IgD-negative memory B cell (primary cell): Measurements from ENCODE around the gene STK25. TPM values are rescaled to one million over a fixed set of nuclear protein-coding genes. Genes with fewer than 3 reads are reported as not detected.

Source experiments
- H3K27ac Mint-ChIP-seq, 3 donors: one replicate each; pipeline ENCODE4 v1.8.0; 2020 to 2022; ENCODE audit warnings: mild to moderate bottlenecking in 3 of 3, mixed read lengths in 3 of 3, moderate library complexity in 1 of 3
- H3K27me3 Mint-ChIP-seq: one replicate; pipeline ENCODE4 v1.8.0; 2021; ENCODE audit warnings: mixed read lengths
- H3K36me3 Mint-ChIP-seq: one replicate; pipeline ENCODE4 v1.8.0; 2020; ENCODE audit warnings: mild to moderate bottlenecking, mixed read lengths
- H3K4me1 Mint-ChIP-seq, 3 donors: one replicate each; pipeline ENCODE4 v1.8.0; 2020 to 2022; ENCODE audit warnings: mixed read lengths in 3 of 3, mild to moderate bottlenecking in 1 of 3
- H3K4me3 Mint-ChIP-seq, 4 donors: one replicate each; pipeline ENCODE4 v1.8.0; 2020 to 2022; ENCODE audit warnings: mild to moderate bottlenecking in 4 of 4, mixed read lengths in 4 of 4, moderate library complexity in 3 of 4
- H3K9me3 Mint-ChIP-seq, 3 donors: one replicate each; pipeline ENCODE4 v1.8.0; 2020 to 2021; ENCODE audit warnings: mixed read lengths in 3 of 3, mild to moderate bottlenecking in 1 of 3
- polyA plus RNA-seq: library from polyadenylated mRNA; unstranded; fragments of 300-500 nt; fragmentation: Illumina TruSeq; gene quantifications from one replicate; pipeline ENCODE4 v1.2.3, GENCODE V29; 2021

Gene STK25
- polyA plus RNA-seq, 1 donor from 2014 or later, result 90.5 TPM

DNA sequence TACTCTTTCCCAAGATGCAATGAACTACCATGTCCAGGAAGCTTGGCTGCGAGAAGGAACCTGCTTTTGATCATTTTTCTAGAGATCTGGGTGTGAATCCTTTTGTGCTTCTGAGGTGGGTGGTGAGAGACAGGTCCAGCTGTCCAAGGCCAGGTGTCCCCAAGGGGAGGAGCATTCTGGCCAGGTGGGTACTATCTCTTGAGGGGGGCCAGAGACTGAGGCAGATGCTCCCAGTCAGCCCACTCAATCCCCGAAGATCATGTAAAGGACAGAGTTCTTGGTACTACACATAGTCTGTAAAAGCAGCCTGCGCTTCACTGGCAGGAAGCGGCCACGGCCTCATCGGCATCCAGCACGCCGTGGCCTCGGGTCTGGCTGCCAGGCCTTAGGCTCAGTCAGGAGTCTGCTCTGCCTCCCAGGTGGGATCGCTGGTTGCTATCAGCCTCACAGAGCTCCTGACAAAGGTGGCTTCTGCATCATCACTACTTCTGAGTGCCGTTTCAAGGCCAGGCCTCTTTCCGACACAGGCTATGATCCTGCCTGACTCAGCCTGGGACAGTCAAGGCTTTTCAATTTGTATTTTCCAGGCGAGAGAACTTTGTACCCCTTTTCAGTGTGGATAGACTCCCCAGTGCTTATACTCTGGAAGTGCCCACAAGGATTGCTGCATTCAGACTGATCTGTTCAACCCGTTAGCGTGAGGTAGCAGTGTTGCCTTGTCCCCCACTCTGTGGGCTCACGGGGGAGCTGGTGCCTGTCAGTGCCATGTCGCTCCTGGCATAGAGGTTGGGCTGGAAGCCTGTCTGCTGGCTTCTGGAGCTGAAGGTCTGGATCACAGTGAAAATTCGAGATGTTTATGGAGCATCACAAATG, 29.1 kb downstream of the STK25 start:
- Mint-ChIP-seq H3K36me3 (peaks cover 12% of the 10 kb centered on the region), H3K4me3 (peak overlapping the region in 1 of 4 donors; percentile 47), H3K9me3 (no peaks in the 10 kb centered on the region), H3K27me3 (no peaks in the 10 kb centered on the region), H3K4me1 (no peaks in the 10 kb centered on the region), H3K27ac (no peak overlapping the region)

DNA sequence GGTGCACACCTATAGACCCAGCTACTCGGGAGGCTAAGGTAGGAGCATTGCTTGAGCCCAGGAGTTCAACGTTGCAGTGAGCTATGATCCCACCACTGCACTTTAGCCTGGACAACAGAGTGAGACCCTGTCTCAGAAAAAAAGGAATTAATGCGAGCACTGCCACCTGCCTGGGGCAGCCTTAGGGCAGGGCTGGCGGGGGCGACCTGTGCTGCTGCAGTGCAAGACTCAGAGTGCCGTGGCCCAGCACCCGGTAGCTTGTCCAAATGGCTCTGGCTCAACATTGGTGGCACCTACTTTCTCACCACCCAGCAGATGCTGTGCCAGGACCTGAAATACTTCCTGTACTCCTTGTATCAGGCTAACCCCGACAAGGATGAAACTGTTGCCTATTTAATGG, 30.2 kb downstream of the STK25 start:
- H3K4me1 Mint-ChIP-seq, result no peaks in the 10 kb centered on the region
- no peak overlapping the region for H3K4me3 Mint-ChIP-seq
- H3K36me3 Mint-ChIP-seq, result peaks cover 12% of the 10 kb centered on the region
- no peaks in the 10 kb centered on the region for H3K9me3 Mint-ChIP-seq
- H3K27ac Mint-ChIP-seq, result no peak overlapping the region
- H3K27me3 Mint-ChIP-seq, result no peaks in the 10 kb centered on the region

- H3K36me3 Mint-ChIP-seq, result peaks cover 10% of the 10 kb centered on the region
- no peak overlapping the region for H3K4me3 Mint-ChIP-seq
- no peaks in the 10 kb centered on the region for H3K4me1 Mint-ChIP-seq
- no peaks in the 10 kb centered on the region for H3K9me3 Mint-ChIP-seq
- no peaks in the 10 kb centered on the region for H3K27me3 Mint-ChIP-seq
- H3K27ac Mint-ChIP-seq, result no peak overlapping the region
Measured at GRCh38 chr2:241475267-241475666, 33.1 kb downstream of the STK25 start.

DNA sequence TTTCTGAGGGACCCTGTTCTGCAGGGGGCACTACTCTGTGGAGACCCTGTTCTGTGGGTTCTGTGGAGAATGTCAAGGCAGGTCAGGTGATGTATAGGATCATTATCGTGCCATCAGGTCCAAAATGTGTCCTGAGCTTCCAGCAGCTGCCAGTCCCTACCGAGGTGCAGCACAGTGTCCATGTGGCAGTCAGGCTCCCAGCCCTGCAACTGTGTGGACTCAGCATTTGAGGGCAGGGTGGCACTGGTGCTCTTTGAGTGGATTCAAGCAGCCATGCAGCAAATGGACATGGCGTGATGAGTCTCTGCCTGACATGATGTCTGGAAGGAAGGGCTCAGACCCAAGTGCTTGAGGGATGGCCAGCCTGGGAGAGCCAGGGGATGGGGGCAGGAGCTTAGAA, 35.0 kb downstream of the STK25 start:
- H3K27me3 Mint-ChIP-seq, result no peaks in the 10 kb centered on the region
- no peak overlapping the region for H3K4me3 Mint-ChIP-seq
- peaks cover 8% of the 10 kb centered on the region for H3K36me3 Mint-ChIP-seq
- no peak overlapping the region for H3K27ac Mint-ChIP-seq
- H3K4me1 Mint-ChIP-seq, result no peaks in the 10 kb centered on the region
- H3K9me3 Mint-ChIP-seq, result no peaks in the 10 kb centered on the region

GRCh38 chr2:241469746-241470145, 38.6 kb downstream of the STK25 start:
- no peaks in the 10 kb centered on the region for H3K9me3 Mint-ChIP-seq
- H3K4me3 Mint-ChIP-seq, result no peak overlapping the region
- no peaks in the 10 kb centered on the region for H3K4me1 Mint-ChIP-seq
- peaks cover 5% of the 10 kb centered on the region for H3K36me3 Mint-ChIP-seq
- no peak overlapping the region for H3K27ac Mint-ChIP-seq
- H3K27me3 Mint-ChIP-seq, result no peaks in the 10 kb centered on the region

DNA sequence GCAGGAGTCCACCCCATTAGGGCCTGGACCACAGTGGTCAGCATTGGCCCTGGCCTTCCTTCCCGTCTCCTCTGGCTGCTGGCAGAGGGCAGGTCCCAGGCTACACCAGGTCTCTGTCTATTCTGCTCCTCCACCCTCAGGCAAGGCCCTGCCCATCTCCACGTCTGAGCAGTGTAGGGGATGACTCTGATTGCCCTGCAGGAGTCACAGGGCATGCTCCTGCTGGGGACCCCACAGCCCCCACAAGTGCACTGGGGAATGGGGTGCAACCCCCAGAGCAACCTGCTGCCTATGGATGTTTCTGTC, 40.0 kb downstream of the STK25 start:
- Mint-ChIP-seq H3K4me1 (no peaks in the 10 kb centered on the region), H3K27ac (no peak overlapping the region), H3K36me3 (peaks cover 3% of the 10 kb centered on the region), H3K9me3 (no peaks in the 10 kb centered on the region), H3K27me3 (no peaks in the 10 kb centered on the region), H3K4me3 (no peak overlapping the region)

DNA sequence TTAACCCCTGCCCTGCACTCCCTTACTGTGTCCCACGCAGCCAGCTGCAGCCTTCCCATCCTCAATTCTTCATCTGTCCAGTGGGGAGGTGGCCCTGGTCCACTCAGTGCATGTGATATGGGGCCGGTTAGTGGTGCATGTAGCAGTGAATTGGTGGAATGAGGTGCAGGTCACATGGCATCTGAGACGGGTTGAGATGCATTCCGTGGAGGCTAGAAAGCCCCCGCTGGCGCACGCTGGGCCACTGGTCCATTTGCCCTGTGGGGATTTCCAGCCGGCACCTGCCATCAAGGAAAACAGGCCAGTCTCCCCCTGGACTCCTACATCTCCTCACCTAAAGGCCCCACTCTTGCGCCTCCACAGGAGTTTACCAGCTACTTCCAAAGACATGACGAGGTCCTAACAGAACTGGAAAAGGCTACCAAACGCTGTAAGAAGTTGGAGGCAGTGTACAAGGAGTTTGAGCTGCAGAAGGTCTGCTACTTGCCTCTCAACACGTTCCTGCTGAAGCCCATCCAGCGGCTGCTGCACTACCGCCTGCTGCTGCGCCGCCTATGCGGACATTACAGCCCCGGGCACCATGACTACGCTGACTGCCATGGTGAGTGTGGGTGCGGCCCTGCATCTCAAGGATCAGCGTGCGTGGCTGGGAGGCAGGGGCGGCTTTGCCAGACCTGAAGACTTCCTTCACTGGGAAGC, 40.5 kb downstream of the STK25 start:
- Mint-ChIP-seq H3K27me3 (no peaks in the 10 kb centered on the region), H3K4me1 (no peaks in the 10 kb centered on the region), H3K4me3 (no peak overlapping the region), H3K36me3 (peaks cover 3% of the 10 kb centered on the region), H3K9me3 (no peaks in the 10 kb centered on the region), H3K27ac (peak overlapping the region in 1 of 3 donors; percentile 31)

- no peaks in the 10 kb centered on the region for H3K27me3 Mint-ChIP-seq
- H3K4me3 Mint-ChIP-seq, result no peak overlapping the region
- peaks cover 0 to 2% (median 0%) of the 10 kb centered on the region in 3 donors for H3K4me1 Mint-ChIP-seq
- peaks cover 3% of the 10 kb centered on the region for H3K36me3 Mint-ChIP-seq
- H3K9me3 Mint-ChIP-seq, result no peaks in the 10 kb centered on the region
- H3K27ac Mint-ChIP-seq, result no peak overlapping the region
Measured at GRCh38 chr2:241466230-241466629, 42.2 kb downstream of the STK25 start.

GRCh38 chr2:241465543-241465942, 42.8 kb downstream of the STK25 start:
- H3K36me3 Mint-ChIP-seq, result peaks cover 3% of the 10 kb centered on the region
- no peak overlapping the region for H3K4me3 Mint-ChIP-seq
- H3K27me3 Mint-ChIP-seq, result no peaks in the 10 kb centered on the region
- H3K9me3 Mint-ChIP-seq, result no peaks in the 10 kb centered on the region
- H3K4me1 Mint-ChIP-seq, result peaks cover 0 to 2% (median 0%) of the 10 kb centered on the region in 3 donors
- no peak overlapping the region for H3K27ac Mint-ChIP-seq

DNA sequence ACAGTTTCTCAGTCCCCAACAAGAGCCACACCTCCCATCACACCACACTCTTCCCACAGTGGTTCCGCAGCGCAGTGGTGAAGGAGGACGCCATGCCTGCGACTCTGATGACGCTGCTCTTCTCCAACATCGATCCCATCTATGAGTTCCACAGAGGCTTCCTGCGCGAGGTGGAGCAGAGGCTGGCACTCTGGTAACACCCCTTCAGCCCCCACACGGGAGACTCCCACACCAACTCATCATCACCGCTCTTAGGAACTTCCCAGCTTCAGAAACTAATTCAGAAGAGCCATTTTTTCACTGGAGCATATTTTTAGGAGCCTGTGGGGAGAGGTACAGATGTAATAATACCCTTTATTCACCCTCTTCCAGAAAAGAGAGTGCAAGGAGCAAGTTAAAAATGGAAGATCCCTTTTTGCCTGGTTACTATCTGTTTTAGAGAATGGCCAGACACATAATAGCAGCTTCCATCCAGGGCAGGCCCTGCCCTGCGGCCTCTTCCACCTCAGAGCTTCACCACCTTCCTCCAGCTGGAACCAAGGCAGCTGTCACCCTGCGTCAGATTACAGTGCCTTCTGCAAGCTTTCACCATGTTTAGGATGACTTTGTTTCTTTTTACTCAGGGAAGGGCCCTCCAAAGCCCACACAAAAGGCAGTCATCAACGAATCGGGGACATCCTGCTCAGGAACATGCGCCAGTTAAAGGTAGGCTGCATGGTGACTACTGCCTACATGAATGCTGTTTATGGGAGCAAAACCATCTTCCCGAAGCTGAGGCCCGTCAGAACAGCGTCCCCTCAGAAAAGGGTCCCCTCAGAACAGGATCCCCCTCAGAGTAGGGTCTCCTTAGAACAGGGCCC, 44.9 kb downstream of the STK25 start:
- H3K4me1 Mint-ChIP-seq, result peaks cover 0 to 2% (median 0%) of the 10 kb centered on the region in 3 donors
- no peak overlapping the region for H3K27ac Mint-ChIP-seq
- H3K36me3 Mint-ChIP-seq, result peaks cover 3% of the 10 kb centered on the region
- no peak overlapping the region for H3K4me3 Mint-ChIP-seq
- no peaks in the 10 kb centered on the region for H3K27me3 Mint-ChIP-seq
- no peaks in the 10 kb centered on the region for H3K9me3 Mint-ChIP-seq

DNA sequence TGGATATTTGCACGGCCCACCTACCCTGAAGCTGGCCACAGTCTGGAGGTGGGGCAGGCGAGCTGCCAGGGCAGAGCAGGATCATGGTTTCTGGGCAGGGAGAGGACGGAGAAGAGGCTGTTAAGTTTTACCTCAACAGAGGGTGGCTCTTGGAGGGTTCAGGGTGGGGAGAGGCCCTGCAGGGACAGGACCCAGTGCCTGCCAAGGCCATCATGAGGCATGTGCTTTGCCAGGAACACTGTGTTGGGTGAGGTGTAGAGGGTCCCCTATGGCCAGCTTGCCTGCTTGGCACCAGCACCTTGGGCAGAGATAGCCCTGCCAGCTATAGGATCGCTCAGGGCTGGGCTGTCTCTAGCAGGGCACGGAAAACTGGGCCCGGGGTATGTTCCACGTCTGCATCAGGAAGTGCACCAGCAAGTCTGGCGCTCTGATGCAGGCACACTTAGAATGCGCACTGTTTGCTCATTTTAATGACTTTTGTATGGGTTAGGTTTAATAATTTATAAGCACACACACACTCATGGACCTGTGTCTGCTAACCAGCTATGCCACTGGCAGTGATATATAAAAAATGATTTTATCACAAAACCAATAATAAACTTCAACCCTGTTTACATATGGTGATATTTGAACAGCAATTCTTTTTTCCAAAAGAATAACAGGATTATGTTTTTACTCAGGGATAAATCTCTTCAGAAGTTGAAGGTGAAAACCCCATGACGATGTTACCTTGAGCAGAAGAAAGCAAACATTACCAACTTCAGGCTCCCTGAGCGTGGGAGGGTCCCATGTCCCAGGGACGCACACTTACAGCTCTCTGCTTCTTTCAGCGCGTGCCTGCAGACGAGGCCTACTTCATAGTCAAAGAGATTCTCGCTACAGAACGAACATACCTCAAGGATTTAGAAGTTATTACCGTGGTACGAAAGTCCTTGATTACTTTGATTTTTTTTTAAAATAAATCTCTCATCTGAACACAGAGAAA, 46.4 kb downstream of the STK25 start:
- H3K4me1 Mint-ChIP-seq, result peaks cover 0 to 4% (median 0%) of the 10 kb centered on the region in 3 donors
- peak overlapping the region in 1 of 4 donors; percentile 30 for H3K4me3 Mint-ChIP-seq
- no peaks in the 10 kb centered on the region for H3K27me3 Mint-ChIP-seq
- no peaks in the 10 kb centered on the region for H3K36me3 Mint-ChIP-seq
- no peaks in the 10 kb centered on the region for H3K9me3 Mint-ChIP-seq
- H3K27ac Mint-ChIP-seq, result no peak overlapping the region

DNA sequence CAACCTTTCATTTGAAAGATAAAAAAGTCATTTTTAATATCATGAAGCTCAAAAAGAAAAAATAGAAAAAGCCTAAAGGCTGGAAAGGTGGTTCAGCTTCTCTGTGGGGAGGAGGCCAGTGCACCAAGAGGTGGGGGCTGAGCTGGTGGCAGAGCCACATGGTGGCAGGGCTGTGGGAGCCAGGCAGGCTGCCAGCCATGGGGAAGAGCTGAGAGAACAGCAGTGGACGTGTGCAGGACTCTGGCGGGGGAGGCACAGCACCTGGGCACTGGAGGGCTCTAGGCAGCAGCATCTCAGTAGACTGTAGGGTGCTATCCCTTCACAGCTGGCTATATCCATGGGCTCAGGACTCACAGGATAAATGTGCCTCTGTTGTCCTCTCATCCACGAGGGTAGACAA, 47.8 kb downstream of the STK25 start:
- Mint-ChIP-seq H3K4me3 (no peak overlapping the region), H3K9me3 (no peaks in the 10 kb centered on the region), H3K27ac (no peak overlapping the region), H3K27me3 (no peaks in the 10 kb centered on the region), H3K4me1 (peaks cover 0 to 4% (median 0%) of the 10 kb centered on the region in 3 donors), H3K36me3 (no peaks in the 10 kb centered on the region)

GRCh38 chr2:241459520-241459919, 48.9 kb downstream of the STK25 start:
- Mint-ChIP-seq H3K27ac (no peak overlapping the region), H3K9me3 (no peaks in the 10 kb centered on the region), H3K4me3 (no peak overlapping the region), H3K36me3 (no peaks in the 10 kb centered on the region), H3K27me3 (no peaks in the 10 kb centered on the region), H3K4me1 (peaks cover 0 to 4% (median 0%) of the 10 kb centered on the region in 3 donors)

DNA sequence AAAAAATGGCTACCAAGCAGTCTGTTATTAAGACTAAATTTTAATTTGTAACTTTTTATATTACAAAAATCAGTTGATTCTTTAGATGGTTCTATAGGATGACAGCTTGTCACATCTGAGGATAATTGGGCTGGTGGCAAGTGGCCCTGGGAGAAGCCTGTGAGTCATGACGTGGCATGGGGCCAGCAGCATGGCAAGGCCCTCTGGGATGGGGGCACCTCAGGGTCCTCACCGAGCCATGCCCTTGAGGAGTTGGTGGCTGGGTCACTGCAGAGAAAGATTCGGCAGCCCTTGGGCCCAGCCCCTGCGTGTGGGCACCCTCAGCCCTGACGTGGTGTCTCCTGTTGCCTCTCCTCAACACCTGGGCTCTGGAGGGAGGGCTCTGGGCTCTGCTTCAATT, 49.7 kb downstream of the STK25 start:
- peaks cover 1% of the 10 kb centered on the region for H3K36me3 Mint-ChIP-seq
- H3K9me3 Mint-ChIP-seq, result no peaks in the 10 kb centered on the region
- H3K27me3 Mint-ChIP-seq, result no peaks in the 10 kb centered on the region
- peaks cover 0 to 4% (median 0%) of the 10 kb centered on the region in 3 donors for H3K4me1 Mint-ChIP-seq
- H3K4me3 Mint-ChIP-seq, result no peak overlapping the region
- no peak overlapping the region for H3K27ac Mint-ChIP-seq
